GM12878 (cell line): ENCODE measurements around the gene BAG3. TPM values are rescaled to one million over a fixed set of nuclear protein-coding genes. Genes with fewer than 3 reads are reported as not detected.

Experiments
- ATAC-seq: fragments of 200-7000 bp; cut with Tn5 transposase; 3 replicates; pipeline ENCODE4 v1.9.1; 2020; ENCODE audit warnings: mild to moderate bottlenecking, moderate library complexity
- BruUV-seq: library from RNA; stranded (reverse); fragments of 400-500 nt; replicated peaks from 2 replicates; lab custom pipeline; 2021; lab: Mats Ljungman, UMichigan
- CTCF ChIA-PET: fragments of 300-600 bp; sonication (Branson Sonifier 250); formaldehyde crosslinking; extraction: SDS; loops from one replicate; lab custom pipeline; 2021; ENCODE audit warnings: inconsistent platforms; lab: Yijun Ruan, JAX
- POLR2A ChIA-PET: fragments of 350-600 bp; formaldehyde crosslinking; extraction: SDS; loops from one replicate; lab custom pipeline; 2021; ENCODE audit warnings: inconsistent platforms; lab: Charles Lee
- RAD21 ChIA-PET: fragments of 300-600 bp; sonication (Branson Sonifier 250); formaldehyde crosslinking; loops from one replicate; lab custom pipeline; 2023; ENCODE audit warnings: antibody characterized with exemption; ENCODE audit not compliant: unreplicated experiment; lab: Charles Lee
- SMC1A ChIA-PET: fragments of 300-600 bp; sonication (Branson Sonifier 250); formaldehyde crosslinking; loops from one replicate; lab custom pipeline; 2023; ENCODE audit not compliant: unreplicated experiment, uncharacterized antibody; lab: Charles Lee
- DNase-seq: peaks from one replicate; pipeline ENCODE4 v3.0.0-alpha.2; 2011; ENCODE audit warnings: low read depth, low spot score
- FAIRE-seq: peaks from 3 replicates; lab custom pipeline; 2011; peaks lifted over from hg19 to GRCh38; lab: Jason Lieb, UNC
- H2AFZ ChIP-seq: 2 replicates; pipeline ENCODE4 v1.6.0; 2011; ENCODE audit warnings: low read depth, low read length, control low read depth; ENCODE audit not compliant: control insufficient read depth
- H3K27ac ChIP-seq: 2 replicates; pipeline ENCODE4 v1.5.1; 2011; ENCODE audit warnings: control low read depth; ENCODE audit not compliant: control insufficient read depth, insufficient read depth
- H3K27me3 ChIP-seq, 2 experiments: replicated peaks in 1 of 2; 2 replicates each; pipeline versions ENCODE4 v1.6.0 to v1.6.1; 2011; ENCODE audit warnings: low read length in 1 of 2; ENCODE audit not compliant: control insufficient read depth in 2 of 2, insufficient read depth in 2 of 2
- H3K36me3 ChIP-seq, 2 experiments: 2 replicates each; pipeline ENCODE4 v1.5.1; 2011; ENCODE audit warnings: low read length in 1 of 2; ENCODE audit not compliant: control insufficient read depth in 2 of 2, insufficient read depth in 2 of 2
- H3K4me1 ChIP-seq: 2 replicates; pipeline ENCODE4 v1.6.1; 2011; ENCODE audit warnings: mild to moderate bottlenecking, low read length, moderate library complexity, mixed read lengths; ENCODE audit not compliant: control insufficient read depth, insufficient read depth
- H3K4me2 ChIP-seq: 2 replicates; pipeline ENCODE4 v1.6.0; 2011; ENCODE audit warnings: control low read depth; ENCODE audit not compliant: control insufficient read depth, insufficient read depth
- H3K4me3 ChIP-seq: fragments of 200-600 bp; sonication (generic); 2 replicates; pipeline ENCODE4 v1.5.1; 2016
- H3K79me2 ChIP-seq: 2 replicates; pipeline ENCODE4 v1.6.0; 2011; ENCODE audit warnings: low read length; ENCODE audit not compliant: control insufficient read depth, insufficient read depth
- H3K9ac ChIP-seq: 2 replicates; pipeline ENCODE4 v1.8.0; 2011; ENCODE audit warnings: low read length, control low read depth, mixed read lengths; ENCODE audit not compliant: control insufficient read depth, insufficient read depth
- H3K9me3 ChIP-seq: replicated peaks from 3 replicates; pipeline ENCODE4 v1.5.1; 2011; ENCODE audit warnings: mild to moderate bottlenecking, low read length; ENCODE audit not compliant: control insufficient read depth, insufficient read depth
- H4K20me1 ChIP-seq: 2 replicates; pipeline ENCODE4 v1.6.0; 2011; ENCODE audit not compliant: control insufficient read depth, insufficient read depth
- BHLHE40 ChIP-seq, 2 experiments: fragments of 450-650 bp in 1 of 2; IDR thresholded peaks; 2 replicates each; pipeline ENCODE4 v1.6.1; 2011 to 2017; ENCODE audit warnings: low read depth in 2 of 2, borderline replicate concordance in 1 of 2, improper control_type of control experiment in 1 of 2, low read length in 1 of 2, mild to moderate bottlenecking in 1 of 2
- CBX5 ChIP-seq: sonication (generic); IDR thresholded peaks from 2 replicates; pipeline ENCODE4 v1.6.1; 2016; ENCODE audit warnings: low read depth, moderate library complexity, mild to moderate bottlenecking, inconsistent platforms
- CTCF ChIP-seq, 3 experiments: IDR thresholded peaks in 2 of 3; conservative IDR thresholded peaks in 1 of 3; 2 replicates each; pipeline ENCODE4 v1.5.1; 2011; ENCODE audit warnings: low read depth in 3 of 3, low read length in 3 of 3, mild to moderate bottlenecking in 3 of 3, control low read depth in 2 of 3, moderate library complexity in 2 of 3, inconsistent platforms in 1 of 3, mixed read lengths in 1 of 3; ENCODE audit not compliant: control insufficient read depth in 2 of 3, insufficient read depth in 1 of 3; ENCODE audit errors: extremely low read depth in 1 of 3
- EGR1 ChIP-seq, 2 experiments: IDR thresholded peaks; 1 replicate in 1 of 2; 2 replicates in 1 of 2; pipeline ENCODE4 v1.6.1; 2011 to 2012; ENCODE audit warnings: low read depth in 2 of 2, low read length in 2 of 2, borderline replicate concordance in 1 of 2, mild to moderate bottlenecking in 1 of 2, moderate library complexity in 1 of 2
- FOXM1 ChIP-seq: IDR thresholded peaks from 2 replicates; pipeline ENCODE4 v1.6.1; 2012; ENCODE audit warnings: low read depth, mild to moderate bottlenecking, inconsistent platforms, low read length, moderate library complexity
- HSF1 ChIP-seq: fragments of 150-350 bp; IDR thresholded peaks from 2 replicates; pipeline ENCODE4 v1.6.1; 2014; ENCODE audit warnings: mild to moderate bottlenecking, low read depth, low read length
- IKZF1 ChIP-seq: fragments of 450-650 bp; conservative IDR thresholded peaks from 2 replicates; pipeline ENCODE4 v1.6.1; 2017; ENCODE audit warnings: antibody characterized with exemption, mild to moderate bottlenecking
- JUND ChIP-seq: IDR thresholded peaks from 2 replicates; pipeline ENCODE4 v1.6.1; 2012; ENCODE audit warnings: low read depth, mild to moderate bottlenecking, low read length, improper control_type of control experiment, moderate library complexity
- KAT2A ChIP-seq: conservative IDR thresholded peaks from 2 replicates; pipeline ENCODE4 v1.6.1; 2011; ENCODE audit warnings: low read depth, low read length; ENCODE audit not compliant: control insufficient read depth
- MYC ChIP-seq: IDR thresholded peaks from 2 replicates; pipeline ENCODE4 v1.6.1; 2011; ENCODE audit warnings: mild to moderate bottlenecking, low read length, moderate library complexity, inconsistent platforms; ENCODE audit not compliant: insufficient read depth, insufficient replicate concordance, insufficient read length, severe bottlenecking
- PBX3 ChIP-seq: IDR thresholded peaks from 2 replicates; pipeline ENCODE4 v1.6.1; 2011; ENCODE audit warnings: mild to moderate bottlenecking, low read depth, low read length, moderate library complexity; ENCODE audit not compliant: insufficient replicate concordance
- SMC3 ChIP-seq: IDR thresholded peaks from 2 replicates; pipeline ENCODE4 v1.6.1; 2011; ENCODE audit warnings: low read length, improper control_type of control experiment, borderline replicate concordance
- TAF1 ChIP-seq: IDR thresholded peaks from 2 replicates; pipeline ENCODE4 v1.6.1; 2011; ENCODE audit warnings: mild to moderate bottlenecking, low read depth, low read length, borderline replicate concordance
- TARDBP ChIP-seq: IDR thresholded peaks from 2 replicates; pipeline ENCODE4 v1.6.1; 2016; ENCODE audit warnings: borderline replicate concordance
- ZNF687 ChIP-seq: fragments of 450-650 bp; IDR thresholded peaks from 2 replicates; pipeline ENCODE4 v1.6.1; 2017; ENCODE audit warnings: mild to moderate bottlenecking, moderate library complexity
- ZZZ3 ChIP-seq: IDR thresholded peaks from 2 replicates; pipeline ENCODE4 v1.6.1; 2011; ENCODE audit warnings: low read depth; ENCODE audit not compliant: control insufficient read depth, insufficient read length
- in situ Hi-C: fragments of 300-500 bp; cut with MboI; formaldehyde crosslinking; loops from 9 replicates; pipeline ENCODE4 v1.14.3; 2018; ENCODE audit warnings: mixed read lengths
- intact Hi-C: fragments of 100-400 bp; cut with micrococcal nuclease; formaldehyde crosslinking; loops from one replicate; pipeline ENCODE4 v1.14.2; 2022; ENCODE audit not compliant: unreplicated experiment
- polyA plus RNA-seq, 11 experiments: library from polyadenylated mRNA; depleted of rRNA in 4 of 11; unstranded in 6 of 11; stranded (reverse) in 5 of 11; fragments of >200 nt; fragmentation: Nextera tagmentation in 4 of 11; fragmentation: Illumina TruSeq in 1 of 11; extraction: Ambion mirVana in 4 of 11; extraction: Trizol in 1 of 11; gene quantifications; 1 replicate in 1 of 11; 2 replicates in 10 of 11; pipeline versions ENCODE4 v1.2.1 to v1.2.3, GENCODE V29; 2011 to 2016; ENCODE audit warnings: inconsistent platforms in 2 of 11, missing spikeins in 2 of 11, low read depth in 1 of 11
- total RNA-seq, 4 experiments: library from RNA; depleted of rRNA in 3 of 4; stranded (reverse); fragments of >200 nt in 3 of 4; fragmentation: Illumina TruSeq in 1 of 4; extraction: Trizol in 1 of 4; gene quantifications; 2 replicates each; pipeline versions ENCODE4 v1.2.1 to v1.2.3, GENCODE V29; 2013 to 2021

Gene BAG3
- total and polyA plus RNA-seq, 10 of the 15 experiments (the other 5 are each of a cell fraction or from before 2014, with no cell fraction given): 0.71 to 14.1 (median 4.3) TPM

GRCh38 chr10:119604468-119604867, 46.7 kb upstream of the BAG3 start:
- Histone ChIP-seq H3K4me2 (no peak overlapping the region), H3K79me2 (no peaks in the 10 kb centered on the region), H3K9ac (no peak overlapping the region), H3K36me3 (no peaks in the 10 kb centered on the region), H3K4me3 (no peak overlapping the region), H3K9me3 (no peaks in the 10 kb centered on the region), H3K27me3 (no peaks in the 10 kb centered on the region), H2AFZ (no peak overlapping the region), H3K4me1 (no peaks in the 10 kb centered on the region), H4K20me1 (no peaks in the 10 kb centered on the region), H3K27ac (no peak overlapping the region)
- ATAC-seq: no peak
- RAD21 ChIA-PET: interaction anchor here (0.7 kb wide), 1 partner anchor 103 kb away, joined by 5 read pairs; no protein-coding TSS in a partner anchor
- BruUV-seq: no TSS peak
- DNase-seq: no peak
- SMC1A ChIA-PET: no interaction called here
- FAIRE-seq: no peak
- intact Hi-C loops (no loop called here), in situ Hi-C loops (no loop called here)
- CTCF ChIA-PET: interaction anchor here (1.2 to 3.9 kb wide), 3 partner anchors 9 to 23 kb away, joined by 4 to 34 read pairs (median 4); no protein-coding TSS in a partner anchor
- POLR2A ChIA-PET: no interaction called here
- TF ChIP-seq PBX3 (no peak), EGR1 (IDR thresholded peaks at IDR 0.05; ENCODE audit: borderline replicate concordance in 1 of 2, low read depth in 2 of 2, low read length in 2 of 2) (no peak), TAF1 (no peak), IKZF1 (no peak), CBX5 (no peak), MYC (no peak), BHLHE40 (IDR thresholded peaks at IDR 0.05; ENCODE audit: borderline replicate concordance in 1 of 2, low read depth in 2 of 2, low read length in 1 of 2) (no peak), ZZZ3 (no peak), TARDBP (no peak), ZNF687 (no peak), SMC3 (no peak), FOXM1 (no peak), HSF1 (no peak), KAT2A (no peak), CTCF (IDR thresholded peaks at IDR 0.05 in 2 of 3, conservative IDR thresholded peaks at IDR 0.05 in 1 of 3; ENCODE audit: control insufficient read depth in 2 of 3, extremely low read depth in 1 of 3, insufficient read depth in 1 of 3, low read depth in 3 of 3, low read length in 3 of 3) (no peak), JUND (no peak)
